Vagina (tissue), 2 donors: ENCODE measurements around the gene RIOK3.

Source experiments
- CTCF ChIP-seq, 3 experiments: fragments of 450-650 bp in 2 of 3; fragments of 200-600 bp in 1 of 3; sonication (generic) in 1 of 3; IDR thresholded peaks; one replicate each; pipeline ENCODE4 v1.5.1; 2017 to 2019; ENCODE audit warnings: antibody characterized with exemption in 3 of 3, mild to moderate bottlenecking in 2 of 3, moderate library complexity in 2 of 3
- POLR2AphosphoS5 ChIP-seq, 2 donors: sonication (generic); formaldehyde crosslinking; IDR thresholded peaks; one replicate each; pipeline ENCODE4 v1.9.0; 2017; ENCODE audit warnings: antibody characterized with exemption in 2 of 2, mild to moderate bottlenecking in 2 of 2, low read depth in 1 of 2; ENCODE audit not compliant: insufficient read depth in 1 of 2

- TF ChIP-seq CTCF (IDR thresholded peaks at IDR 0.05) (no peak), POLR2AphosphoS5 (IDR thresholded peaks at IDR 0.05; ENCODE audit: insufficient read depth in 1 of 2, low read depth in 1 of 2) (no peak)
Observed at GRCh38 chr18:23493654-23494053, 40.6 kb downstream of the RIOK3 start.
